GM18505 (cell line): ENCODE measurements around the gene SUN5.
"Not testable (repeated sequence)": the region's sequence is repeated elsewhere in the genome, so short reads cannot be mapped to it uniquely, and the experiment has no call there.

Experiments
- ATAC-seq: cut with Tn5 transposase; IDR thresholded peaks from one replicate; pipeline ENCODE4 v1.9.1; 2021; ENCODE audit not compliant: unreplicated experiment
- POLR2A ChIP-seq: IDR thresholded peaks from 4 replicates; pipeline ENCODE4 v1.6.1; 2011; ENCODE audit warnings: borderline replicate concordance; ENCODE audit not compliant: insufficient read depth, insufficient read length; ENCODE audit errors: extremely low read depth

Gene SUN5

GRCh38 chr20:32969356-32970114 lies 34.7 kb downstream of the SUN5 start:
- no peak for ATAC-seq

GRCh38 chr20:32968478-32969241 lies 35.6 kb downstream of the SUN5 start:
- no peak for ATAC-seq
- no peak for TF ChIP-seq POLR2A

More at GRCh38 chr20:32969356-32970114, 34.7 kb downstream of the SUN5 start:
- no peak for TF ChIP-seq POLR2A

GRCh38 chr20:32967961-32968457 lies 36.2 kb downstream of the SUN5 start:
- ATAC-seq: no peak
- no peak for TF ChIP-seq POLR2A

GRCh38 chr20:32966881-32967781 lies 37.1 kb downstream of the SUN5 start:
- no peak for TF ChIP-seq POLR2A
- ATAC-seq: no peak

GRCh38 chr20:32966382-32966781 lies 37.9 kb downstream of the SUN5 start:
- TF ChIP-seq POLR2A: no peak
- ATAC-seq: no peak

DNA sequence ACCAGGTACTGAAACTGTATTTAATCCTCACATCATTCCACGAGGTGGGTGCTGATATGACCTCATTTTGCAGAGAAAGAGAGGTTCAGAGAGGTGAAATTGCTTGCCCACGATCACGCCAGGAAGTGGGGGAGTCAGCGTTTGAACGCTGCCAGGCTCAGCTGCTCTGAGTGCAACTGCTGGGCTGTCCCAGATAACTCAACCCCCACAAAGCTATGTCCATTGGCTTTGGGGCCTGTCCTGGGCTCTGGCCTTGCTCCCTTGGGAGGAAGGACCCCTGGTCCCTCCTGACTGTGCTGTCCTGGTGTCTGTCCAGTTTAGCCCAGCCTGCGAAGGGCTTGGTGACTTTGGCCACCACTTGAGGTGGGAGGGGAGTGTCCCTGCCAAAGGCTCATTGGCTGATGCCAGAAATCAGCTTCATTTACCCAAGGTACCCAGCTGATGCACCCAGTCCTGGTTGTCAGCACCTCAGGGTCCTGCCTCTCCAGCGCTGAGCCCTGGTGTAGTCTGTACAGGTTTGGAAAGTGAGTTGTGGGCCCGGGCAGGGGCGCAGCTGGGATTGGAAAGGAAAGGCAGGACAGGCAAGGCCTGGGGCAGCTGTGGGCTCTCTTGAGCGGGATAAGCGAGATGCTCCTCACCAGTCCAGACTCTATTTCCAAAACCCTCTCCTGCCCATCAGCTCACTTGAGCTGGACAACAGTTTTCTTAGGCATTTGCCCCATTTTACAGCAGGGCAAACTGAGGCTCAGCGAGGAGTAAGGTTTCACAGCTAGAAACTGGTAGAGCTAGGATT lies 38.5 kb downstream of the SUN5 start:
- no peak for TF ChIP-seq POLR2A
- no peak for ATAC-seq

GRCh38 chr20:32965115-32965514 lies 39.1 kb downstream of the SUN5 start:
- no peak for TF ChIP-seq POLR2A
- ATAC-seq: no peak

- ATAC-seq: no peak
- no peak for TF ChIP-seq POLR2A
Observed at GRCh38 chr20:32964575-32964974, 39.7 kb downstream of the SUN5 start.

GRCh38 chr20:32963176-32963575 lies 41.1 kb downstream of the SUN5 start:
- no peak for ATAC-seq
- no peak for TF ChIP-seq POLR2A

GRCh38 chr20:32962646-32963045 lies 41.6 kb downstream of the SUN5 start:
- ATAC-seq: not testable (repeated sequence)

- TF ChIP-seq POLR2A: no peak
- ATAC-seq: no peak
Observed at GRCh38 chr20:32962053-32962452, 42.2 kb downstream of the SUN5 start.

DNA sequence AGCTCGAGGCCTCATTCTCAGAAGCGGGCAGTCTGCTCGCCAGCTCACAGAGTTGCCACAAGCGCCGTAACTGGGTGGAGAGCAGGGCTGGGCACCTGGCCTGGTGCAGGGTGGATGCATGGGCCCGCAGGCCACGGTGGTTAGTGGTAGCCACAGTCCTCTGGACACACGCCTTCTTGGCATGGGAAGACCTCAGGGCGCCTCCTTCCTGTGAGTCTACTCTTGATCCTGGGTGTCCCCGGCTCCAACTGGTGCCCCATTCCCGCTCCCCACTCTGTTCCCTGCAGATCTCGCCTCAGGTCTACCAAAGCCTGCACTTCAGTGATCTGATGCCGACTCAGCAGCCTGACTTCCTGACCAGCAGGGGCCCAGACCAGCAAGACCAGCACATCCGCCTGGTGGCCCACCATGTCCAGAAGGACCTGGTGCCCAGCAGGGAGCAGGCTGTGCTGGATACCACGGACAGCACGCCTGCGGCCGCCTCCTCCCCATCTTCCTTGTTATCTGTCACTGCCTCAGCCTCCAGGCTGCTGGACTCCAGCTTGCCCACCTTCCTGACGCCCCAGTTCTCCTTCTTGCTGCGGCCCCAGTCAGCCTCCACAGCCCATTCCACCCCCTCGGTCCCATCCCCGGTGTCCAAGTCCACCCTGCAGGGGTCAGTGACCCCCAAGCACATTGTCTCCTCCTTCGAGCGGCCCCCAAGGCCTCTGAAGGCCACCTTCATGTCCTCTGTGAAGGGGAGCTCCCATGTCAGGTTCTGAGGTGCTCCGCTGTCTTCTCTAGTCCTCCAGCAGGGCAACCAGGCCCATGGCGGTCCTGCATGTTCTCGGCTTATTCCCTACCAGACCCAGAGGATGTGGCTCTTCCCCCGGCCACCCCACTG lies 43.1 kb downstream of the SUN5 start:
- no peak for ATAC-seq
- no peak for TF ChIP-seq POLR2A

DNA sequence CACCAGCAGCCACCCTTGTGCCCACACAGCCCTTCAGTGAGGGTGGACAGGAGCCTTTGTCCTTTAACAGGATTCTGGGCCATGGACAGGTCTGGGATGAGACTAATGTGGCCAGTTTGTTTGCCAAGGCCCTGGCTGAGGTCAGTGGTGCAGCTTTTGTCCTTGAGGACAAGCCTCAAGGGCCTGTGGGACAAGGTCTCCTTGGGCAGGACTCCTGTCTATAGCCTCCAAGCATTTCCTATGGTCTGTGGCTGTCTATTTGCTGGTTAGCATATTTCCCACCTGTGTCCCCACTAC lies 44.1 kb downstream of the SUN5 start:
- no peak for ATAC-seq

More for the DNA sequence above, 44.1 kb downstream of the SUN5 start:
- TF ChIP-seq POLR2A: no peak
